CD4-positive, alpha-beta T cell treated with Interferon alpha-2 for 1 hour (primary cell): ENCODE measurements around the gene CYLD.

ENCODE experiments used
- DNase-seq, 2 donors: peaks; one replicate each; pipeline ENCODE4 v3.0.0-alpha.2; 2020 to 2022

Gene CYLD

GRCh38 chr16:50789757-50790156 lies 47.9 kb downstream of the CYLD start:
- no peak for DNase-seq

GRCh38 chr16:50791522-50791921 lies 49.6 kb downstream of the CYLD start:
- DNase-seq = no peak

DNA sequence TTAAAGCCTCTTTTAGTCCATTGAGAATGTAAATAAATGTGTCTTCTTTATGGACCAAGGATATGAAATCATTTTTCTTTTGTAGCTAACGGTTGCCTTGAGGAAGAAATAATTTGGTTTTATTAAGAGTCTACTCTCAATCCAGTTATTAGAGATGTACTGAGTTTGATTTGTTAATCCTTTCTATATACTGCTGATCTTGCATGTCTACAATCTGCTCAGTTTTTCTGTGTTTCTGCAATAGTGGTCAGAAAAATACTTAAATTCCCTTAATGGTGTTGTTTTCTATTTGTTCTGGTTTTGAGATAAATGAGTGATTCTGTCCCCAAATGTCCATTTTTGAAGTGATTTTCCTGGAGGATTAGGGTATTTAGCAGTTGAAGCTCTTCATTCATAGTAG lies 54.9 kb downstream of the CYLD start:
- DNase-seq = no peak

DNA sequence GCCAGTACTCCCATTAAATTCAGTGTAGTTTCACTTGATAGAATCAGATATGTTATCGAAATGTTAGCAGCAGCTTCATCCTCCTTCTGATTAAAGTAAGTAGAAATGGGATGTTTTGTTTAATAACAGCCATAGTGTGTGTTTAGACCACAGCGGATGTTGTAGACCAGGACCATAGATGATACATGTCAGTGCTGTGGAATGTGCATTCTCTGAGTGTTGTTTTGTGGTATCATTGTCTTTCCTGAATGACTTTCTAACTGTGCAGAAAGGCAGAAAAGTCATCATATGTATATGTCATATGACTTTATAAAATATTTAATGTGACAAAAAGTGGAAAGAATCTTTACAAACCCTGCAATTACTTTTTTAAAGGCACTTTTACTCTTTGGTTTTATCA lies 55.6 kb downstream of the CYLD start:
- DNase-seq = no peak

GRCh38 chr16:50800074-50800473 lies 58.2 kb downstream of the CYLD start:
- no peak for DNase-seq

DNA sequence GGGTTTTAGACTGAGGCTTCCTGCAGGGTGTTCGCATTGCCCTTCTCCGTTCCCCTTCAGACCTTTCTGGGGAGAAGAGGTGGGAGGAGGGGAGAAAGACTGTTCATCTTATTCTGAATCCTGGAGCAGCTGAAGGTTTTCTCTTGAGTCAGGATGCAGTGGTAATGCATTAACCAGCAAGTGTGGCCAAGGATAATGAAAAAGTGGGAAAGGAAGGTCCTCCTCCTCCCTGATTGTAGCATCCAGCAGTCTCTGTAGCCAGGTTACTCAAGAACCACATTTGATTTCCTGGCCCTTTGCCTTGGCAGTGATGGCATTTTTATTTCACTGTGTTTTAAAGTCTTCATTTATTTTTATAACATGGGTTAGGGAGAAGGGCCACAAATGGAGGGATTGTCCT lies 59.1 kb downstream of the CYLD start:
- no peak for DNase-seq

DNA sequence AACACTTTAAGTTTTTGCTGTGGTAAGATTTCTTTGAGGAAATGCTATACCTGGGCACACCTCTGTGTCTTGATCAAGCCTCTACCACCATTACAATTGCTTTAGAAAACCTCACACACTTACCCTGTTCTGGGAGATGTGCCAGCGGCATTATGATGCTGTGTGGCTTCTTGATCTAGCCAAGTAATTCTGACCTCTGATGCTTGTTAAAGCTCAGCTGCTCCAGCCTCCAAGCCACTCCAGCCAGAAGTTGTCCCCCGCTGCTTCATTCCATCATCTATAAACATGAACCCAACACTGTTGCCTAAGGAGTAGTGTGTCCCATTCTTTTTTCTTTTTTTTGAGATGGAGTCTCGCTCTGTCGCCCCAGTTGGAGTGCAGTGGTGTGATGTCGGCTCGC lies 60.1 kb downstream of the CYLD start:
- DNase-seq = no peak

DNA sequence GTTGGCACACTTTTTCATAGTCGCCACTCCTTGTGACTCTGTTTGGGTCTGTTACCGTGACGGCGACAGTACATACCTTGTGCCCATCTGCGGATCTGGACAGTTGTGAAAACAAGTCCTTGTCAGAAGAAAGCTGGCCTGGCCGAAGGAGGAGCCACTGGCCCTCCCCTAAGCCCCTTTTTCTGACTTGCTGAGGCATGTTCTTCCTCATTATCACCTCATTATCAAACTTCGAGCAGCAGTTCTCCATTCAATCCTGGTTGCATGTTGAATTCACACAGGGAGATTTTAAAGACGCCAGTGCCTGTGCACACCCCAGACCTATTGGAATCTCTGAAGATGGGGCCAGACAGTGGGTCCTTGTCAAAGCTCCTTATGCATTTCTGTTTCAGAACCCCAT lies 61.1 kb downstream of the CYLD start:
- DNase-seq = no peak

DNA sequence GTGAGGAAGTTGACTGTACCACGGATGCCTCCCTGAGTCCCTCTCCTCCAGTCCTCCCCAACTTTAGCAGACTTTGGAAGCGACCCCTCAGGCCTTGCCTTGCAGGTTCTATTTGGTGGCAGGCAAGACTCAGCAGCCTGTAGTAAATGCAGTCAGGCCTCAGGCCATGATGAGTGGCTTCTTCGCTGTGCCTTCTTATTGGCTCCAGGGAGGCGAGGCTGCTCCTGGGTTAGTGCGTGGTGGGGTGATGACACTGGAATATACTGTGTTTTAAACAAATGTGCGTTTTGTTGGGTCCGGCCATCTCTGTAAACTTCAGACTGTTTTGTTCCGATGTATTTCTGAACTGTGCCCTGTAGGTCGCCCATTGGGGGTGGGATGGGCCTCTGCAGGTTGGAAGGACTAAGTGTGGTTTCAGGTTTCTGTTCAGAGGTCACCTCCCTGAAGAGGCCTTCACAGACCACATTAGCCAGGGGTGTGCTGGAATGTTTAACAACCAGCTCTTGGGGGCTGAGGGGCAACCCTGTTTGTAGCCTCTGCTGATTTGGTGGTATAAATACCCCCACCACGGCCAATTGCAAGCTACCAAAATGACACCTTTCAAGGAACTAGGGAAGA lies 62.5 kb downstream of the CYLD start:
- no peak for DNase-seq

DNA sequence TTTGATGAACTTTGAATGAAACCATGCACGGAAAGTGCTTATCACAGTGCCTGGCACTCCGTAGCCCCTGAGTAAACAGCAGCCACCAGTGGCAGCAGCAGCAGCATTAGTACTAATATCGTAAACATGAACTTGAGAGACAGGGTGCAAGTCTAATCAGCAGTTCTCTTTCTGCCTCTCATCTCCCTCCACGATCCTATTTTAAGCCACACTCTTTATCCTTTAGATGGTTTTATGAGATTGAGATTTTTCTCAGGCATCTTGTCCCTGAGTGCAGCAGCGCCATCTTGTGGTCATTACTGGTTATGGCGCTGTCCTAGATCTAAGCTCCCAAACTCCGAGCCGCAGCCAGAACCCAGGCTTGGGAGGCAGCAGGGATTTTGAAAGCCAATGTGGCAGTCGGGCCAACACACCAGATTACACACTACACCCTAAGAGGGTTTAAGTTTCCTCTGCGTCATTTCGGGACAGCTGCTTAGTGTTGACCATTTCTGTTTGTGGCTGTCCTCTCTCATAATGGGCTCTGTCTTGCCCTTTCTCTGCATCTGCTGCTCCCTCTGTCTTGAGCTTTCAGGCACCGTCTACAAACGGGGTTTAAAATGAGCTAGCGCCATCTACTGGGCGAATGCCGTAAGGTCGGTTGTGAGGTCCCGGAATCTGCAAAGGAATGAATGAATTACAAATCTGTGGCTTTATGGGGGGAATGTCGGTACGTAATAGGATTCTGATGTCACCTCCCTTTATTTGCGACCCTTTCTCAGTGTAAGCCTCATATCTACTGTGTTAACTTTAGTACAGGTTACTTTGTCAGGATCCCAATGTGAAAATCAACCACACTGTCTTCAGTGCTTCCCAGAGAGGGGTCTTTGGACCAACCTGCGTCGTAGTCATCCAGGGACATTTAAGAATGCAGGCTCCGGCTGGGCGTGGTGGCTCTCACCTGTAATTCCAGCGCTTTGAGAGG lies 64.5 kb downstream of the CYLD start:
- DNase-seq = peak; percentile 85 to 91

- DNase-seq = no peak
These were observed 67.1 kb downstream of the CYLD start for GRCh38 chr16:50808929-50809538.

GRCh38 chr16:50809561-50809960 lies 67.7 kb downstream of the CYLD start:
- no peak for DNase-seq

- no peak for DNase-seq
These were observed 68.5 kb downstream of the CYLD start for GRCh38 chr16:50810241-50810965.

DNA sequence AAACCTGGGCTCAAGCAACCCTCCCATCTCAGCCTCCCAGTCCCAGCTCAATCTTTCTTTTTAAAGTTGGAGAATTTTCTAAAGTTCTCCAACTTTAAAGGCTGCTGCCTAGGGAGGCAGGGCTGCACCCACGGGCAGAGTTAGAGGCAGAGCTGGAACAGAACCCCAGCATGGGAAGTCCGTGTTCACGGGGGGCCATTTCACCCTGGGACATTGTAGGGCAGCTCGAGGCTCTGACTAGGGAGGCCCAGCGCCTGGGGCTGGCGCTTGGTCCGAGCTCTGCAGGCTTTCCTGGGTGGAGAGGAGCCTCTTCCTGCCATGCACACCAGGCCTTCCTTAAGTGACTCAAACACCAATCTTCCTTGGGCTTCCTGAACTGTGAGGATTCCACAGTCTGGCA lies 70.2 kb downstream of the CYLD start:
- DNase-seq = no peak

GRCh38 chr16:50812876-50813466 lies 71.1 kb downstream of the CYLD start:
- DNase-seq = no peak

DNA sequence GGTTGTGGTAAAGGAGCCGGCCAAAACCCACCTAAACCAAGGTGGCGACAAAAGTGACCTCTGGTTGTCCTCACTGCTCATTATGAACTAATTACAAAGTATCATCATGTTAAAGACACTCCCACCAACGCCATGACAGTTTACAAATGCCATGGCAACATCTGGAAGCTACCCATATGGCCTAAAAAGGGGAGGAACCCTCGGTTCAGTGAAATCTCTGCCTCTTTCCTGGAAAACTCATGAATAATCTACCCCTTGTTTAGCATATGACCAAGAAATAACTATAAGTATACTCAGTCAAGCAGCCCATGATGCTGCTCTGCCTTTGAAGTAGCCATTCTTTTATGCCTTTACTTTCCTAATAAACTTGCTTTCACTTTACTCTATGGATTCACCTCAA lies 72.2 kb downstream of the CYLD start:
- no peak for DNase-seq

DNA sequence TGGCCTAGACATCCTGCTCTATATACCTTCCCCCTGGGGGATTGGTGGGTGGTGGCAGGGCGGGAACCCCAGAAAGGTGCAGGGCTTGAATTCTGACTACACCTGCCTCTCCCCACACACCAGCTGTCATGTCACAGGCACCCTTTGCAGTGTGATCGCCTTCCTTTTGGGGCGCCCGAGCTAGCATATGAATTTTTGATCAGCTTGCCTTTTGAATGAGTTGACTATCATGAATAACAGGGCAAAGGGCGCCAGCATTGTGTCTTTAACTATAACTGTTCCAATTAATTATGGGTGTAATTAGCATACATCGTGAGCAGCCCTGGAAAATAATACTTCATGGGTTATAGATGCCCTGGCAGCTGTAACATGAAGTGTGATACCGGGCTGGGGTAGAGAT lies 72.7 kb downstream of the CYLD start:
- no peak for DNase-seq

- DNase-seq = no peak
These were observed 73.5 kb downstream of the CYLD start for GRCh38 chr16:50815382-50815781.

DNA sequence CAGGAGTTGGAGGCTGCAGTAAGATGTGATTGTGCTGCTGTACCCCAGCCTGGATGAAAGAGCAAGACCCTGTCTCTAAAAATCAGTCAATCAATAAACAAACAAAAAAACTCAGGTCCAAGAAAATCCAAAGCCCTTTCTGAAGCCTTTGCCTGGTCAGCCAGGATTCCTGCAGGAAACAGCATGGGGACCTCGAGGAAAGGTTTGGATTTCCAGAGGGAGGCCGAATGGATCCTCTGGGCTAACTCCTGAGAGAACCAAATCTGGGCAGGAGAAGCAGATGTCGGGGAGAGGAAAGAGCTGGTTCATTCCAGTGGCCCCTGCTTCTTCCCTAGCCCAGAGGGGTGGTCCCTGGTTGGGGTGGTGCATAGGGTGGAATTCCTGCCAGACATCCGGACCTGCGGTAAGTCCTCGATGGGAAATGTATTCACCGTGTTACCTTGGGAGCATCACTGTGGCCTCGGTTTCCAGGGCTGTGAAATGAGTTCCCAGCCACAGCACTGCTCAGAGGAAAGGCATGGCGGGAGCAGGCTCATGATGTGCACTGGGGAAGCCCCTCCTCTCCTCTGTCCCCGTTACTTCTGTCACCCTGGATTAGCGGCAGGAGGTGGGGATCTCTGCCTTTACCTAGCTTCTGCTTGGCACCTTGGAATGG lies 75.1 kb downstream of the CYLD start:
- no peak for DNase-seq

DNA sequence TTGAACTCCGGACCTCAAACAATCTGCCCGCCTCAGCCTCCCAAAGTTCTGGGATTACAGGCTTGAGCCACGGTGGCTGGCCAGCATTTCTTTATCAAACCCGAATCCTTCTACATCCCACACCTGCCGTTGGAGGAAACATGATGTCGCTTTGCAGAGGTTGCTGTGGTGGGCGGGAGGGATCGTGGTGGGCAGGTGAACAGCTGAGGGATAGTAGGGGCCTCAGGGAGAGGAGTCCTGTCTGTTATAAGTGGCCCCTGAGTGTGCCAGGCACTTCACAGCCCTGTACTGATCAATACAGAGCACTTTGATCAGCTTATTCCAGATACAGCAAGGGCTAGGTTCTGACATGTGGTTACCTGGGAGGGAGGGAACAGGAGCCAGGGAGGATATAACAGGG lies 76.5 kb downstream of the CYLD start:
- DNase-seq = no peak

GRCh38 chr16:50819706-50820105 lies 77.8 kb downstream of the CYLD start:
- no peak for DNase-seq

DNA sequence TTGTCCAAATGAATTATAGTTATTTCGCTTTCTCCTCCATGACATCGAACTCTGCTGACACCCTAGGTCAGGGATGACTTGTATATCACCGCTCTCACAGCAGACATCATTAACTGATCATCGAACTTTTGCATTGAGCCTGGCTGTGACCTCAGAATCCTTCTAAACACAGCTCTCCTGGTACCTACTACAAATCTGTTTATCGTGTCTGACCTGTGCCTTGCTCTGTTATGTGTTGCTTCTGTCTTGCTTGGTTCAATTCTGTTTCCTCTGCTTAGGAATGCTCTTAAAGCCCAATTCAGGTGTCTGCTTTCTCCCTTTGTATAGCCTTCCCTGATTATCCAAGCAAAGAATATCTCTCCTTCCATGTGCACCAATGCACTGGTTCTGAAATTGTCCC lies 78.3 kb downstream of the CYLD start:
- no peak for DNase-seq
